ENCODE data around the gene ANKRD11. TPM values are rescaled to one million over a fixed set of nuclear protein-coding genes. Genes with fewer than 3 reads are reported as not detected.
A peak's percentile ranks its signal among the peaks of the same experiment; 100 is the strongest.

Gene ANKRD11
- total RNA-seq, 2 donors from 2014 or later, result 118 to 159 TPM

GRCh38 chr16:89337965-89338364, 152.4 kb downstream of the ANKRD11 start:
- no peak overlapping the region for H3K4me3 Mint-ChIP-seq
- Histone ChIP-seq H3K9me3 (ENCODE audit: control insufficient read depth, low read length) (no peaks in the 10 kb centered on the region), H3K4me1 (ENCODE audit: control insufficient read depth, insufficient read depth, low read length) (peaks cover 12% of the 10 kb centered on the region), H3K4me3 (ENCODE audit: low read length) (no peak overlapping the region), H3K27me3 (ENCODE audit: control insufficient read depth, insufficient read depth, low read length, poor library complexity, severe bottlenecking) (no peaks in the 10 kb centered on the region), H3K36me3 (ENCODE audit: control insufficient read depth, insufficient read depth, low read length) (peaks cover 6% of the 10 kb centered on the region), H3K27ac (ENCODE audit: low read depth, low read length) (no peak overlapping the region), H3K9ac (ENCODE audit: extremely low read depth, low read length, poor library complexity, severe bottlenecking) (no peak overlapping the region)
- 91 to 98% methylated on average over 7 to 11 of the region's 11 CpGs for WGBS, 2 experiments (ENCODE audit: insufficient coverage in 1 of 2, insufficient read length in 1 of 2)
- H3K9me3 Mint-ChIP-seq, result no peaks in the 10 kb centered on the region
- no peak for TF ChIP-seq CTCF (conservative IDR thresholded peaks at IDR 0.05)
- H3K4me1 Mint-ChIP-seq, result peaks cover 26% of the 10 kb centered on the region
- peaks cover 6% of the 10 kb centered on the region for H3K36me3 Mint-ChIP-seq (ENCODE audit: low read depth)
- no peak for DNase-seq
- no peak overlapping the region for H3K27ac Mint-ChIP-seq
- no peaks in the 10 kb centered on the region for H3K27me3 Mint-ChIP-seq (ENCODE audit: insufficient read depth)

- WGBS, 2 experiments (ENCODE audit: insufficient coverage in 1 of 2, insufficient read length in 1 of 2), result 93 to 95% methylated on average over 11 to 16 of the region's 16 CpGs
- H3K9me3 Mint-ChIP-seq, result no peaks in the 10 kb centered on the region
- H3K27ac Mint-ChIP-seq, result peak overlapping the region; percentile 84
- Histone ChIP-seq H3K9me3 (ENCODE audit: control insufficient read depth, low read length) (no peaks in the 10 kb centered on the region), H3K36me3 (ENCODE audit: control insufficient read depth, insufficient read depth, low read length) (peaks cover 6% of the 10 kb centered on the region), H3K27ac (ENCODE audit: low read depth, low read length) (peak overlapping the region; percentile 2), H3K27me3 (ENCODE audit: control insufficient read depth, insufficient read depth, low read length, poor library complexity, severe bottlenecking) (no peaks in the 10 kb centered on the region), H3K4me3 (ENCODE audit: low read length) (no peak overlapping the region), H3K9ac (ENCODE audit: extremely low read depth, low read length, poor library complexity, severe bottlenecking) (no peak overlapping the region), H3K4me1 (ENCODE audit: control insufficient read depth, insufficient read depth, low read length) (peaks cover 16% of the 10 kb centered on the region)
- DNase-seq, result no peak
- no peak overlapping the region for H3K4me3 Mint-ChIP-seq
- H3K36me3 Mint-ChIP-seq (ENCODE audit: low read depth), result no peaks in the 10 kb centered on the region
- H3K4me1 Mint-ChIP-seq, result peaks cover 44% of the 10 kb centered on the region
- TF ChIP-seq CTCF (conservative IDR thresholded peaks at IDR 0.05), result no peak
- no peaks in the 10 kb centered on the region for H3K27me3 Mint-ChIP-seq (ENCODE audit: insufficient read depth)
These were observed 154.4 kb downstream of the ANKRD11 start for GRCh38 chr16:89335803-89336485.

- no peaks in the 10 kb centered on the region for H3K27me3 Mint-ChIP-seq (ENCODE audit: insufficient read depth)
- no peak overlapping the region for H3K9ac ChIP-seq (ENCODE audit: extremely low read depth, low read length, poor library complexity, severe bottlenecking)
- peaks cover 44% of the 10 kb centered on the region for H3K4me1 Mint-ChIP-seq
These were observed 155.2 kb downstream of the ANKRD11 start for GRCh38 chr16:89334988-89335802.

More at GRCh38 chr16:89334988-89335802, 155.2 kb downstream of the ANKRD11 start:
- DNase-seq, result no peak
- Histone ChIP-seq H3K9me3 (ENCODE audit: control insufficient read depth, low read length) (no peaks in the 10 kb centered on the region), H3K4me1 (ENCODE audit: control insufficient read depth, insufficient read depth, low read length) (peaks cover 16% of the 10 kb centered on the region), H3K36me3 (ENCODE audit: control insufficient read depth, insufficient read depth, low read length) (peaks cover 6% of the 10 kb centered on the region), H3K27me3 (ENCODE audit: control insufficient read depth, insufficient read depth, low read length, poor library complexity, severe bottlenecking) (no peaks in the 10 kb centered on the region), H3K27ac (ENCODE audit: low read depth, low read length) (peak overlapping the region; percentile 7), H3K4me3 (ENCODE audit: low read length) (no peak overlapping the region)
- TF ChIP-seq CTCF (conservative IDR thresholded peaks at IDR 0.05), result peak; percentile 51
- H3K9me3 Mint-ChIP-seq, result no peaks in the 10 kb centered on the region
- no peaks in the 10 kb centered on the region for H3K36me3 Mint-ChIP-seq (ENCODE audit: low read depth)
- WGBS, 2 experiments (ENCODE audit: insufficient coverage in 1 of 2, insufficient read length in 1 of 2), result 93 to 95% methylated on average over 15 to 22 of the region's 22 CpGs
- H3K27ac Mint-ChIP-seq, result peak overlapping the region; percentile 84
- no peak overlapping the region for H3K4me3 Mint-ChIP-seq

All from endodermal cell (in vitro differentiated cells).